Mammary microvascular endothelial cell (primary cell): ENCODE measurements around the gene DHRS1. TPM values are rescaled to one million over a fixed set of nuclear protein-coding genes. Genes with fewer than 3 reads are reported as not detected.

Experiments used
- total RNA-seq: library from RNA; depleted of rRNA; stranded (reverse); fragments of >200 nt; gene quantifications from 2 replicates; pipeline ENCODE4 v1.2.3, GENCODE V29; 2015

Gene DHRS1
- total RNA-seq: 25.0 and 29.0 TPM in 2 replicates

GRCh38 chr14:24299255-24300191, at the start of gene DHRS1, which contains the start of gene NOP9:
DHRS1 (minus strand) TSS chr14:24299780; CDS start chr14:24299106, 674 bp downstream.
NOP9 (plus strand) TSS chr14:24299850; CDS start chr14:24299955, 105 bp downstream.

GRCh38 chr14:24339284-24340151, 39.9 kb upstream of the DHRS1 start, which contains the start of gene RIPK3:
RIPK3 (minus strand) TSS chr14:24339991; CDS start chr14:24339826, 165 bp downstream.

GRCh38 chr14:24334431-24335291, 35.1 kb upstream of the DHRS1 start, which contains the start of gene ADCY4:
ADCY4 (minus strand) TSS chr14:24335071; CDS start chr14:24334652, 419 bp downstream.

GRCh38 chr14:24310646-24311604, 11.3 kb upstream of the DHRS1 start, which contains the start of gene LTB4R:
LTB4R (plus strand) TSS chr14:24311502; CDS start chr14:24315652, 4,150 bp downstream.

GRCh38 chr14:24309538-24310264, 10.1 kb upstream of the DHRS1 start, which contains the start of gene LTB4R2:
LTB4R2 (plus strand) TSS chr14:24310140; CDS start chr14:24310665, 525 bp downstream.

GRCh38 chr14:24307575-24308341, 8.2 kb upstream of the DHRS1 start, which contains the start of gene CIDEB:
CIDEB (minus strand) TSS chr14:24307977; CDS start chr14:24307858, 119 bp downstream.

GRCh38 chr14:24271134-24271833, 28.3 kb downstream of the DHRS1 start, which contains the start of gene RABGGTA:
RABGGTA (minus strand) TSS chr14:24271597; CDS start chr14:24271115, 482 bp downstream.

GRCh38 chr14:24262821-24263733, 36.5 kb downstream of the DHRS1 start, which contains the start of gene TGM1:
TGM1 (minus strand) TSS chr14:24263177; CDS start chr14:24262352, 825 bp downstream.

Other genes with a start within 250 kb of the DHRS1 start
- gene CARMIL3, start 247.8 kb downstream of the DHRS1 start, total RNA-seq: 0.05 TPM in 1 of 2 replicates, not detected in the other
- not detected in 2 replicates for gene CPNE6, start 228.2 kb downstream of the DHRS1 start, total RNA-seq
- 7.9 and 24.3 TPM in 2 replicates for gene PCK2, start 205.5 kb downstream of the DHRS1 start, total RNA-seq
- gene DCAF11, start 185.0 kb downstream of the DHRS1 start, total RNA-seq: 43.6 and 46.1 TPM in 2 replicates
- 0.74 and 1.3 TPM in 2 replicates for gene NRL, start 184.8 kb downstream of the DHRS1 start, total RNA-seq
- gene FITM1, start 169.1 kb downstream of the DHRS1 start, total RNA-seq: 0.10 TPM in 1 of 2 replicates, not detected in the other
- 311 and 318 TPM in 2 replicates for gene PSME1, start 163.6 kb downstream of the DHRS1 start, total RNA-seq
- gene EMC9, start 158.2 kb downstream of the DHRS1 start, total RNA-seq: 15.7 and 22.2 TPM in 2 replicates
- gene PSME2, start 153.2 kb downstream of the DHRS1 start, total RNA-seq: 179 and 201 TPM in 2 replicates
- gene RNF31, start 152.3 kb downstream of the DHRS1 start, total RNA-seq: 41.4 and 59.8 TPM in 2 replicates
- 55.8 and 57.5 TPM in 2 replicates for gene IRF9, start 138.5 kb downstream of the DHRS1 start, total RNA-seq
- 14.8 and 16.6 TPM in 2 replicates for gene REC8, start 127.7 kb downstream of the DHRS1 start, total RNA-seq
- 61.1 and 67.6 TPM in 2 replicates for gene IPO4, start 111.0 kb downstream of the DHRS1 start, total RNA-seq
- gene TM9SF1, start 104.3 kb downstream of the DHRS1 start, total RNA-seq: 52.3 and 57.7 TPM in 2 replicates
- not detected in 2 replicates for gene TSSK4, start 94.1 kb downstream of the DHRS1 start, total RNA-seq
- gene CHMP4A, start 86.3 kb downstream of the DHRS1 start, total RNA-seq: 44.2 and 49.3 TPM in 2 replicates
- 15.8 and 15.9 TPM in 2 replicates for gene MDP1, start 83.7 kb downstream of the DHRS1 start, total RNA-seq
- 259 and 294 TPM in 2 replicates for gene NEDD8, start 67.4 kb downstream of the DHRS1 start, total RNA-seq
- gene GMPR2, start 66.9 kb downstream of the DHRS1 start, total RNA-seq: 66.4 and 67.7 TPM in 2 replicates
- 72.0 and 90.4 TPM in 2 replicates for gene TINF2, start 57.2 kb downstream of the DHRS1 start, total RNA-seq
- 0.27 and 2.1 TPM in 2 replicates for gene TGM1, start 36.6 kb downstream of the DHRS1 start, total RNA-seq
- 33.1 and 48.0 TPM in 2 replicates for gene RABGGTA, start 28.2 kb downstream of the DHRS1 start, total RNA-seq
- 25.0 and 27.2 TPM in 2 replicates for gene NOP9, start 70 bp upstream of the DHRS1 start, total RNA-seq
- gene CIDEB, start 8.2 kb upstream of the DHRS1 start, total RNA-seq: 14.5 and 19.0 TPM in 2 replicates
- 3.9 and 5.0 TPM in 2 replicates for gene LTB4R2, start 10.4 kb upstream of the DHRS1 start, total RNA-seq
- gene LTB4R, start 11.7 kb upstream of the DHRS1 start, total RNA-seq: 12.9 and 16.3 TPM in 2 replicates
- 21.3 and 26.8 TPM in 2 replicates for gene ADCY4, start 35.3 kb upstream of the DHRS1 start, total RNA-seq
- gene RIPK3, start 40.2 kb upstream of the DHRS1 start, total RNA-seq: 2.3 and 4.4 TPM in 2 replicates
- 4.1 and 9.0 TPM in 2 replicates for gene NFATC4, start 68.4 kb upstream of the DHRS1 start, total RNA-seq
- 4.8 and 5.5 TPM in 2 replicates for gene NYNRIN, start 99.2 kb upstream of the DHRS1 start, total RNA-seq
- 0.20 and 2.2 TPM in 2 replicates for gene CBLN3, start 129.9 kb upstream of the DHRS1 start, total RNA-seq
- gene KHNYN, start 130.2 kb upstream of the DHRS1 start, total RNA-seq: 27.6 and 31.2 TPM in 2 replicates
- 18.0 and 18.9 TPM in 2 replicates for gene SDR39U1, start 143.0 kb upstream of the DHRS1 start, total RNA-seq
- gene CMA1, start 208.5 kb upstream of the DHRS1 start, total RNA-seq: not detected in 2 replicates